ENCODE data around the gene RPS10.
"Not testable (repeated sequence)": the region's sequence is repeated elsewhere in the genome, so short reads cannot be mapped to it uniquely, and the experiment has no call there.

RPS10 gene

DNA sequence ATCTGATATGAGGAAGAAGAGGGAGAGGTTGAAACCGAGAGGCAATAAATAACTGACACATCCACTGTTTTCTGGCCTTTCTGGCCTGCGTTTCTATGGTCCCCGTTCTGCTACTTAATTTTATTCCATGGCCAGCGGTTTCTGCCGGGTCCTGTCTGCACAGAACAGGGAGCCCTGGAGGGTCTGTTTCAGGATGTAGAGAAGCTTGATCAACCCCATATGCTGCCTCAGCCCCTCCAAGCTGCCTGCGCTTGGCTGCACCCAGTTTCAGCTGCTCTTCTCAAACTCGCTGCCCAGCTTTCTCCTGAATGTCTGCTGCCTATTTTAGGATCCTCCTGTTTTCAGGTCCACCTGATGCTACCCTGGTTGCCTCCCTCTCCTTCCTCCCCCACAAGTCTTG is 21.5 kb upstream of the RPS10 start:
- no peak for DNase-seq

- no peak for DNase-seq
Observed at GRCh38 chr6:34445313-34445860, 19.5 kb upstream of the RPS10 start.

DNA sequence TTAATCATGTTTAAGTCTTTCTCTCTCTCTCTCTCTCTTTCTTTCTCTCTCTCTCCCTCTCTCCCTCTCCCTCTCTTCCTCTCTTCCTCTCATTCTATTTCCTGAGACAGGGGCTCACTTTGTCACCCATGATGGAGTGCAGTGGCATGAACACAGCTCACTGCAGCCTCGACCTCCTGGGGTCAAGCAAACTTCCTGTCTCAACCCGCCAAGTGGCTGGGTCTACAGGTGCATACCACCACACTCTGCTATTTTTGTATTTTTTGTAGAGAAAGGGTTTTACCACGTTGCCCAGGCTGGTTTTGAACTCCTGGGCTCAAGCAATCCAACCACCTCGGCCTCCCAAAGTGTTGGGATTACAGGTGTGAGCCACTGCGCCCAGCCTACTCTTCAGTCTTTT is 15.7 kb upstream of the RPS10 start:
- DNase-seq, result no peak

DNA sequence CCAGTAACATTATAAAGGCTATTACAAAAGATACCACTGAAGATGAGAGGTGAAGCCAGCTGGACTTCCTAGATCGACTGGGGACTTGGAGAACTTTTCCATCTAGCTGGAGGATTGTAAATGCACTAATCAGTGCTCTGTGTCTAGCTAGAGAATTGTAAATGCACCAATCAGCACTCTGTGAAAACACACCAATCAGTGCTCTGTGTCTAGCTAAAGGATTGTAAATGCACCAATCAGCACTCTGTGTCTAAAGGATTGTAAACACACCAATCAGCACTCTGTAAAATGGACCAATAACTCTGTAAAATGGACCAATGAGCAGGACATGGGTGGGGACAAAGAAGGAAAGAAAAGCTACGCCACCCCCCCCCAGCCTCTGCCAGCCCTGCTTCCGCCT is 13.6 kb upstream of the RPS10 start:
- no peak for DNase-seq

DNA sequence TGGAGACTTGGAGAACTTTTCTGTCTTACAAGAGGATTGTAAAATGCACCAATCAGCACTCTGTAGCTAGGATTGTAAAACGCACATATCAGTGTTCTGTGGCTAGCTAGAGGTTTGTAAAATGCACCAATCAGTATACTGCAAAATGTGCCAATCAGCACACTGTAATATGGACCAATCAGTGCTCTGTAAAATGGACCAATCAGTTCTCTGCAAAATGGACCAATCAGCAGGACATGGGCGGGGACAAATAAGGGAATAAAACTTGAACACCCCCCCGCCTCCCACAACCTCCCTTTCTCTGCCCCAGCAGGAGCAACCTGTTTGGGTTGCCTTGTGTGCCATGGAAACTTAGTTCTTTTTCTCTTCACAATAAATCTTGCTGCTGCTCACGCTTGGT is 12.8 kb upstream of the RPS10 start:
- no peak for DNase-seq

DNA sequence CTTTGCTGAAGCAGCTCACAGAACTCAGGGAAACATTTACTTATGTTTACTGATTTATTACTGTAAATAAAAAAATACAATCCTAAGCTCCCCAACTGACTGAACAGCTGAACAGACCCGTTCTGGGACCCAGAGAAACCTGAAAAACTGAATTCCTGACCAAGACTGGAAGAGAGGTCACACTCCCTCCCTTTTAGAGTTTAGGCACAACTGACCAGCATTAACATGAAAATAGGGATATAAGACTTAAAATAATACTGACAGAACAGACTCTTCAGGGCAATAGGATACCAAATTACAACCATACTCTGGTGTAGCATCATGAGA is 11.7 kb upstream of the RPS10 start:
- no peak for DNase-seq

DNA sequence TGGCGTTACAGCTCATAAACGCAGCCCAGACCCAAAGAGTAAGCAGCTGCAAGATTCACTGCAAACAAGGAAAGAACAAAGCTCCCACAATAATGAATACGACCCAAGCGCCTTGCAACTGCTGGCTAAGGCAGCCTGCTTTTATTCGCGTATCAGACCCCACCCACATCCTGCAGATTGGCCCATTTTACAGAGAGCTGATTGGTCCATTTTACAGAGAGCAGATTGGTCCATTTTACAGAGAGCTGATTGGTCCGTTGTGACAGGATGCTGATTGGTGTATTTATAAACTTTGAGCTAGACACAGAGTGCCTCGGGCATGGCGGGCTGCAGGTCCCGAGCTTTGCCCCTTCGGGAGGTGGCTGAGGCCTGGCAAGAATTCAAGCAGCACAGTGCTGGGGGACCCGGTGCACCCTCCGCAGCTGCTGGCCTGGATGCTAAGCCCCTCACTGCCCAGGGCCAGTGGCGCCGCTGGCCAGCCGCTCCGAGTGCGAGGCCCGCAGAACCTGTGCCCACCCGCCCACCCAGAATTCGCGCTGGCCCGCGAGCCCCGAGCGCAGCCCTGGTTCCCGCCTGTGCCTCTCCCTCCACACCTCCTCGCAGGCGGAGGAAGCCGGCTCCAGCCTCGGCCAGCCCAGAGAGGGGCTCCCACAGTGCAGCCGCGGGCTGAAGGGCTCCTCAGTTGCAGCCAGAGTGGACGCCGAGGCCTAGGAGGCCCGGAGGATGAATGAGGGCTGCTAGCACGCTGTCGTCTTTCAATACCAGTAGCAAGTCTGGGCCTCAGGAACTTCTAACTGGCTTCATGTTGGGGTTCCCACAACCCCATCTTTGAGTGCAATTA is 11.2 kb upstream of the RPS10 start:
- DNase-seq, result no peak

DNA sequence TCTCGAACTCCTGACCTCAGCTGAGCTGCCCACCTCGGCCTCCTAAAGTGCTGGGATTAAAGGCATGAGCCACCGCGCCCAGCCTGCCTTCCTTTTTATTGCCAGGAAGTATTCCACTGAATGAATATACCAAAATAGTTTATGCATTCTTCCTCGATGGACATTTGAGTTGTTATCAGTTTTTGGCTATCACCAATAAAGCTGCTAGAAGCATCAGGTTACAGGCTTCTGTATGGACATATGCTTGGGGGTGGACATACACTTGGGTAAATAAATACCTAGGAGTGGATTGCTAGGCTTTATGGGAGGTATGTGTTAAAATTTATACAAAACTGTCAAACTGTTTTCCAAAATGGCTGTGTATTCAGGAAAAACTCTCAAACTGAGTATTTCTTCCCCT is 10.0 kb upstream of the RPS10 start:
- DNase-seq, result no peak

DNA sequence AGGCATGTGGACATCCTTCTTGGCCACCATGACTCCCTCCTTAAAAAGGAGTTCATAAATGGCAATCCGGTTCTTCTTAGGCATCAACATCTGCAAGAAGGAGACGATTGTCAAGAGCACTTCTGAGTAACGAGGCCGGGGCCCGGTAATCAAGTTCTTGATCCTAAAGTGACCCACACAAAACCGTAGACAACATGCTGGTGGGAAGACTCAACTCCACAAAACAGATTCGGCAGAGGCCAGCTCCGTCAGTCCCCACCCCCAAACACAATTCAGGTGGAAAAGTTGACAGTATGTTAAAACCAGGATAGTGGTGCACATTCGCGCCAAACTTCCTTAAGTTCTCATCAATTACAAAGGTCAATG is 754 bp downstream of the RPS10 start:
- DNase-seq, result no peak

DNA sequence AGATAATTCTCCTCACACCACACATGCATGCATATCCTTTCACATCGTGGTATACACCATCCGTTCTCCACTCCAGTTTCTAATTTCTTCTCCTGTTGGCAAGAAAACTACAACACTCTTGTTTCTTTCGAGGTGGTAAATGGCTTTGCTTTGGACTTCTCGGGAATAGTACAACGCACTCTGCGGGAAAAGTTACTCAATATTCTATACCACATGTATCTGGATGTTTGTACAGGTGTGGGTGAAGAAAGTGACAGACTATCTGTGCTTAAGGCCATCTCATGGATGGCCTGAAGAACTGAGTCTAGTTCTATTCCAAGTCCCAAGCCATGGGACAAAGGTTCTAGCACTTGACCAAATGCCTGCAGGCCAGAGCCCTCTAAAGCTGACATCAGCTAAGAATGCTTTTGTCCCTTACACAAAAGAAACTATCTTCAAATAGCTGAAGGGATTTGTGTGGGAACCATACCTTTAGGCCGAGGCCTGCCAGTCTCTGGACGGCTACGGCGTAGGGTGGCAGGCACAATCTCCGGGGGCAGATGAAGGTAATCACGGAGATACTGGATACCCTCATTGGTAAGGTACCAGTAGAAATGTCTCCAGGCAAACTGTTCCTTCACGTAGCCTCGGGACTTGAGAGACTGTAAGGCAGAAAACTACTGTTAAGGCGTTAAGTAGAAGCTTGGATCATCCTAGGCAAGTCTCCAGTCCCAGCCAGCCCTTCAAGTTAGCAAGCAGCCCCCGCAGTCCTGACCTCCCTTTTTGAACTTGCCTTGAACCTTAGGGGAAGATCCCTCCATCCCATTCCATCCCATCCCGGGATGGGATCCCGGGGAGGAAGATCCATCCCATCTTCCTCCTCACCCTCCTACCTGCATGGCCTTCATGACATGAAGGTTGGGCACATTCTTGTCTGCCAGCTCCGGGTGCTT is 1.4 kb downstream of the RPS10 start:
- no peak for DNase-seq

DNA sequence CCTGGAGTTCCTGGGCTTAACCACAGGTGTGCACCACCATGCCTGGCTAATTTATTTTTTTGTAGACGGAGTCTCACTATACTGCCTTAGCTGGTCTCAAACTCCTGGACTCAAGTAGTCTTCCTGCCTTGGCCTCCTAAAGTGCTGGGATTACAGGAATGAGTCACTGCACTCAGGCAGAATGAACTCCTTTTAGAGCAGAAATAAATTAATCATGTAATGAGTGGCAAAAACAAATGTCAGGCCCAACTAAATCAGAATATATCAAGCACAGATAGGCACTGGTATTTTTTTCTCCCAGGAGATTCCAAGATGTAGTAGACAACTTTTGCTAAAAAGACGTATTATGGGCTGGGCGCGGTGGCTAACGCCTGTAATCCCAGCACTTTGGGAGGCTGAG is 2.6 kb downstream of the RPS10 start:
- DNase-seq, result no peak

- no peak for DNase-seq
Observed at GRCh38 chr6:34418367-34418766, 7.5 kb downstream of the RPS10 start.

GRCh38 chr6:34416877-34417371 is 8.9 kb downstream of the RPS10 start:
- no peak for DNase-seq

DNA sequence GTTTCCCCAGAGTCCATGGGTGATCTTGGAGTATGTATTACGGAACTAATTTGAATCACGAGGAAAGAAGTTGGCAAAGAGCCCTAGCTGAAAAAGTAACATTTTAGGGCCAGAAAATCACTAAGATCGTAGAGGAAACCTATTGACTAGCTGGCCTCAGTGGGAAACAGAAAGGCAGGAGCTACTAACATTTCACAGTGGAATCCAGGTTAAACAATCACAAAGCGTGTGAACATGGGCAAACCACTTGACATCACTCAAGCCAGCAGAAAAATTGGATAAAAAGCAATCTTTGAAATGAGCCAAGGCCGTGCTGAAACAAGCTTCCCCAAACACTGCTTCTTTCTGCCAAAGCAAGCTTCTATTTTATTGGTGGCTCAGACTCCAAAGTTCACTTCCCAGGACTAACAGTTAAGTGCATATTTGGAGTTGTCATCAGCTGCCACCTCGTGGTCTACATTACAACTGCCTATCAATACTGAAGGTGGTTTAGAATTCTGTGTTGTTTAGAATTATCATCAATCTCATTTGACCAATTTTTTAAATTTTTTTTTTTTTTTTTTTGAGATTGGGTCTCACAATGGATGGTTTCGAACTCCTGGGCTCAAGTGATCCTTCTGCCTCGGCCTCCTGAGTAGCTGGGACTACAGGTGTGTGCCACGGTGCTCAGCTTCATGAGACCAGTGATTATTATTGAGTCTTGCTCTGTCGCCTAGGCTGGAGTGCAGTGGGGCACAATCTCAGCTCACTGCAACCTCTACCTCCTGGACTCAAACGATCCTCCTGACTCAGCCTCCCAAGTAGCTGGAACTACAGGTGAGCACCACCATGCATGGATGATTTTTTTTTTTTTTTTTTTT is 10.6 kb downstream of the RPS10 start:
- no peak for DNase-seq

DNA sequence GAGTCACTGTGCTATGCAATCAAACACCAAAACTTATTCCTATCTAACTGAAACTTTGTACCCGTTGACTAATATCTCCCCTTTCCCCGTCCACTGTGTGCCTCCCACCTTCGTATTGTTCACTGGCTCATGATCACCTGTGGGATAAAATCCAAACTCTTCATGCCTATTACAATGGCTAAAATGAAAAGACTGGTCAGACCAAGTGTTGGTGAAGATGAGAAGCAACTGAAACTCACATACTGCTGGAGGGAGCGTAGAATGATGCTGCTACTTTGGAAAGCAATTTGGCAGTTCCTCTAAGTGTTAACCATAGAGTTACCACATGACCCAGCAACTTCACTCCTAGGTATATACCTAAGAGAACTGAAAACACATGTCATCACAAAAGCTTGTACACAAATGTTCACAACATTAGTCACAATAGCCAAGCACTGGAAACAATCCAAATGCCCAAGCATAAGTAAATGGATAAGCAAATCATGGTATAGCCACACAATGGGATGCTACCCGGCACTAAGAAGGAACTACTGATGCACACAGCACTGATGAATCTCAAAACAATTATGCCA is 13.1 kb downstream of the RPS10 start:
- DNase-seq, result no peak

DNA sequence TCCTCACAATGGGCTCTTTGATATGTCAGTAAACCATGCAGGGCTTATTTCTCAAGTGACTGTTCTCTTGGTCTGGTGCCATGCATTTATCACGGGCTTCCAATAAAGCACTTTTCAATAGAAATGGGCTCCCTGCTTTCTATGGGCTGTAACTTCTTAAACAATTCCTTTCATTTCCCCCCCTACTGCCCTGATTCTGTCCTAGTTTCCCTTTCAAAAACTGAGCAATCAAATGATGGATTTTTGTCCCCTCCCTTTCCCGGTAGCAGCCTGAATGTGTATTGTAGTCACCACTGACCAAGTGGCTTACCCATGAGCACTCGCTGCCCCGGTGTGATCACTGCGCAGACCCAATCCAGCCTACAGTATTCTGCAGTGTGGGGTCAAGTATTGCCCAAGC is 13.9 kb downstream of the RPS10 start:
- DNase-seq, result no peak

GRCh38 chr6:34407915-34408314 is 18.0 kb downstream of the RPS10 start:
- DNase-seq, result not testable (repeated sequence)

GRCh38 chr6:34396518-34396917 is 29.4 kb downstream of the RPS10 start:
- no peak for DNase-seq

- DNase-seq, result no peak
Observed at GRCh38 chr6:34393966-34394305, 31.9 kb downstream of the RPS10 start.

DNA sequence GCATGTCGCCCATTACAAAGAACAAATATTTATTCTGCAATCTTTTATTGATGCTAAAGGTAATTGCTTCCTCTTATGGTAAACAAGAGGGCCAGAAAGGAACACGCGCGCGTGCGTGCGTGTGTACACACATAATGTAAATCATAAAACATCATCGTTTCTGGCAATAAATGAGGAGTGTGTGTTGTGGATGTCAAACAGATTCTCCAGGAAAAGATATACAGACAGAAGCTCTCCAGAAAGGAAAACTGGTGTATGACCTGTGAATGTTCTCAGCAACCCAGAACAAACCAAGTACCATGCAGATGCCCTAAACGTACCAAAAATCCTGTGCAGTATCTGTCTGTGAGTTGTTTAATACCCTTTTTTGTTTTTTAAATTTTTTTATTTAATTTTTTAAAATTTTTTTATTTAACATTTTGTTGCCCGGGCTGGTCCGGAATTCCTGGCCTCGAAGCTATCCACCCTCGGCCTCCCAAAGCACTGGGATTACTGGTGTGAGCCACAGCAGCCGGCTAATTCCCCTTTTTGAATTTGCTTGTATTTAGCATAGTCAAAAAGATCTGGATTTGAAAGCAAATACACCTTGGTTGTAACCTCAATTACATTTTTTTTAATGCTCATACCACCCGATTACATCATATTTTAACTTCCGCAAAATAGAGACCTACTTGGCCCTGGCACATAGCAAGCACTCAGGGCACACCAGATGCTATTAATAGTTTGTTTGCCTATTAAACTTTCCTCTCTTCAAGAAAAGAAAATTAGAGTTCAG is 32.5 kb downstream of the RPS10 start:
- DNase-seq, result no peak

DNA sequence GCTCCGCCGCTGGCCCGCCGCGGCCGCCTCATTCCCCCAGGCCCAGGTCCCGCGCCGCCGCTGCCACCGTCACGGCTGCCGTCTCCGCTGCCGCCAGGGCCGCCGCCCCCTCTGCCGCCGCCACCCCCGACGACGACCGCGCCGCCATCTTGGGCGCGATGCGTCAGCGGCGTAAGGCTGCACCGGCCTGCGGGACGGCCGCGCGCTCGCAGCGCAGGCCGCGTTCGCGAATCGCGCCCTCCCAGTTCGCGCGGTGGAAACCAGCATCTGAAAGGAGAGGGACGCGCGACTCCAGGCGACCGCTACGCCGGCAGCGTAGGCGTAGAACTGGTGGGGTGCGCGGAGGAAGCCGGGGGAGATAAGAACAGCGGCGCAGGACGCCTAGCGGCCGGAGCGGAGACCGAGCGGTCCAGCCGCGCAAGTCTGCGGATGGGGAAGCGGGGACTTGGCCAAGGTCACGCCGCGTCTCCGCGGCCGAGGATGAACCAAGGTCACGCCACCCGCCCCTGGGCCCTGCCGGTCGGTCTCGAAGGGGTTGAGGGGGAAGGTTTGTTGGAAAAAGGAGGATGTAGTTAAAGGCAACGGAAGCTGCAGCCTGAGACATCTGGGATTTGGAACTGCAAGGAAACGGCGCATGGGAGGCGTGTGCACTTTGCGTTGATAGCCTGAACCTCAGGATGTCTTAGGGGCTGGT is 33.2 kb downstream of the RPS10 start, which contains the start of gene NUDT3:
Gene NUDT3 (minus strand): TSS at position 173 of the 694 bp plus-strand sequence. CDS start 307 bp downstream, outside the sequence.
- DNase-seq, result peak; percentile 92 to 96
